ENCODE results near the gene ATXN7L3. TPM values are rescaled to one million over a fixed set of nuclear protein-coding genes. Genes with fewer than 3 reads are reported as not detected.
"Not testable (repeated sequence)": the region's sequence is repeated elsewhere in the genome, so short reads cannot be mapped to it uniquely, and the experiment has no call there.

ATXN7L3 gene
- total RNA-seq, 4 donors from 2014 or later, result 40.9 to 60.4 (median 52.7) TPM

DNA sequence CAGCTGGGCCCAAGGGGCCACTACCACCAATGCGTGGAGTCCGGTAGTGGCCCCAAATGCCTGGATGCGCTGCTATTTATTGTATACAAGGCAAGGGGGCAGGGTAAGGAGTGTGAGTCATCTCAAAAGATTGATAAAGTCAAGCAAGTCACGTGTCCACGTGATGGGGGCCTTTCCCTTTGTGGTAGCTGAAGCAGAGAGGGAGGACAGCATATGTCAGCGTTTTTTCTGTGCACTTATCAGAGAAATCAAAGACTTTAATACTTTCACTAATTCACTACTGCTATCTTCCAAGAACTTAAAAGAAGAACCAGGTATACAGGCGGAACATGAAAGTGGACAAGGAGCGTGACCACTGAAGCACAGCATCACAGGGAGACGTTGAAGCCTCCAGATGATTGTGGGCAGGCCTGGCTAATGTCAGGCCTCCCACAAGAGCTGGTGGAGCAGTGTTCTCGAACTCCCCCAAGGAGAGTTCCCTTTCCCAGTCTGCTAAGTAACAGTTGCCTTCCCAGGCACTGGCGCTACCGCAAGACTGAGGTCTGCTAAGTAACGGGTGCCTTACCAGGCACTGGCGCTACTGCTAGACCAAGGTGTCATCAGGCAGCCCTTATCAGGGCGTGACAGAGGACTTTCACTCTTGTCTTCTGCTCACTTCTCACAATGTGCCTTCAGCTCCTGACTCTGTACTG, 40.0 kb downstream of the ATXN7L3 start:
- H3K4me3 ChIP-seq, result no peak overlapping the region
- no peaks in the 10 kb centered on the region for H3K27me3 ChIP-seq
- no peak overlapping the region for H3K27ac ChIP-seq
- H3K9me3 ChIP-seq, result no peaks in the 10 kb centered on the region
- DNase-seq (ENCODE audit: low spot score in 2 of 2), result no peak
- H3K36me3 ChIP-seq, result no peaks in the 10 kb centered on the region
- 85 to 89% methylated on average over 15 of the region's 15 CpGs for WGBS, 2 donors
- H3K4me1 ChIP-seq, result no peaks in the 10 kb centered on the region
- TF ChIP-seq EP300 (IDR thresholded peaks at IDR 0.05), result no peak
- TF ChIP-seq, protein P1, sequence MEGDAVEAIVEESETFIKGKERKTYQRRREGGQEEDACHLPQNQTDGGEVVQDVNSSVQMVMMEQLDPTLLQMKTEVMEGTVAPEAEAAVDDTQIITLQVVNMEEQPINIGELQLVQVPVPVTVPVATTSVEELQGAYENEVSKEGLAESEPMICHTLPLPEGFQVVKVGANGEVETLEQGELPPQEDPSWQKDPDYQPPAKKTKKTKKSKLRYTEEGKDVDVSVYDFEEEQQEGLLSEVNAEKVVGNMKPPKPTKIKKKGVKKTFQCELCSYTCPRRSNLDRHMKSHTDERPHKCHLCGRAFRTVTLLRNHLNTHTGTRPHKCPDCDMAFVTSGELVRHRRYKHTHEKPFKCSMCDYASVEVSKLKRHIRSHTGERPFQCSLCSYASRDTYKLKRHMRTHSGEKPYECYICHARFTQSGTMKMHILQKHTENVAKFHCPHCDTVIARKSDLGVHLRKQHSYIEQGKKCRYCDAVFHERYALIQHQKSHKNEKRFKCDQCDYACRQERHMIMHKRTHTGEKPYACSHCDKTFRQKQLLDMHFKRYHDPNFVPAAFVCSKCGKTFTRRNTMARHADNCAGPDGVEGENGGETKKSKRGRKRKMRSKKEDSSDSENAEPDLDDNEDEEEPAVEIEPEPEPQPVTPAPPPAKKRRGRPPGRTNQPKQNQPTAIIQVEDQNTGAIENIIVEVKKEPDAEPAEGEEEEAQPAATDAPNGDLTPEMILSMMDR (IDR thresholded peaks at IDR 0.05), result no peak
- TF ChIP-seq POLR2A (IDR thresholded peaks at IDR 0.05), result no peak

DNA sequence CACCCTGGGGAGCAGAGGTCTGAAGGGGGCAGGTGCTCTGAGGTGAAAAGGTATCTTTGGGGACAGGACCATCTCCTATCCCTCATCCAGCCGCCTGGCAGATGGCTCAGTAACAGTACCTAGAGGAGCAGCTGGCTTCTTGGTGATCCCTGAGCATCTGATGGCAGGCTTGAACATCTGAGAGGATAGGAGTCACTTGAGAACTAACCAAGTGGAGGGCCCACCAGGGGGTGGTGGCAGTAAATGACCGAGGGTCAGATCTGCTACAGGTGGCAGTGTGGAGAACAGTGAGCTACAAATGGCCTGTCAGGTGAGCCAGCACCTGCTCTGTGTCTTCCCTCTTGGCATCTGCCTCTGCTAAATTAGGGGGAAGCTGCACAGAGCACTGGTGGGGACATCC, 44.2 kb downstream of the ATXN7L3 start:
- no peak for TF ChIP-seq POLR2A (IDR thresholded peaks at IDR 0.05)
- TF ChIP-seq, protein P1 (IDR thresholded peaks at IDR 0.05), result no peak
- no peak for TF ChIP-seq EP300 (IDR thresholded peaks at IDR 0.05)
- Histone ChIP-seq H3K27me3 (no peaks in the 10 kb centered on the region), H3K36me3 (no peaks in the 10 kb centered on the region), H3K4me3 (no peak overlapping the region), H3K9me3 (no peaks in the 10 kb centered on the region), H3K4me1 (no peaks in the 10 kb centered on the region), H3K27ac (no peak overlapping the region)
- DNase-seq (ENCODE audit: low spot score in 2 of 2), result no peak
- 87 to 90% methylated on average over 2 of the region's 2 CpGs for WGBS, 2 donors

GRCh38 chr17:44152875-44153274, 46.8 kb downstream of the ATXN7L3 start:
- TF ChIP-seq POLR2A (IDR thresholded peaks at IDR 0.05) (no peak), EP300 (IDR thresholded peaks at IDR 0.05) (no peak)
- TF ChIP-seq, protein P1 (IDR thresholded peaks at IDR 0.05), result no peak
- Histone ChIP-seq H3K27ac (no peak overlapping the region), H3K4me1 (peaks cover 0 to 8% (median 0%) of the 10 kb centered on the region in 4 donors), H3K27me3 (no peaks in the 10 kb centered on the region), H3K4me3 (no peak overlapping the region), H3K36me3 (peaks cover 0 to 9% (median 0%) of the 10 kb centered on the region in 3 donors), H3K9me3 (no peaks in the 10 kb centered on the region)
- no peak for DNase-seq (ENCODE audit: low spot score in 2 of 2)
- 96 to 98% methylated on average over 4 of the region's 4 CpGs for WGBS, 2 donors

- no peaks in the 10 kb centered on the region for H3K27me3 ChIP-seq
- H3K4me3 ChIP-seq, result no peak overlapping the region
- TF ChIP-seq POLR2A (IDR thresholded peaks at IDR 0.05), result no peak
- TF ChIP-seq, protein P1 (IDR thresholded peaks at IDR 0.05), result no peak
- TF ChIP-seq EP300 (IDR thresholded peaks at IDR 0.05), result no peak
- 81 to 88% methylated on average over 4 of the region's 4 CpGs for WGBS, 2 donors
- no peak for DNase-seq (ENCODE audit: low spot score in 2 of 2)
- H3K27ac ChIP-seq, result peak overlapping the region in 2 of 4 donors; percentile 57 to 59
- peaks cover 0 to 9% (median 0%) of the 10 kb centered on the region in 3 donors for H3K36me3 ChIP-seq
- H3K4me1 ChIP-seq, result peaks cover 0 to 8% (median 0%) of the 10 kb centered on the region in 4 donors
- no peaks in the 10 kb centered on the region for H3K9me3 ChIP-seq
Measured at GRCh38 chr17:44149750-44150329, 49.8 kb downstream of the ATXN7L3 start.

- not testable (repeated sequence) for DNase-seq (ENCODE audit: low spot score in 2 of 2); H3K9me3 ChIP-seq; H3K36me3 ChIP-seq; H3K4me1 ChIP-seq; H3K4me3 ChIP-seq; H3K27me3 ChIP-seq; H3K27ac ChIP-seq
- 88 to 94% methylated on average over 3 of the region's 3 CpGs for WGBS, 2 donors
Measured at GRCh38 chr17:44149066-44149465, 50.6 kb downstream of the ATXN7L3 start.

Data from tibial nerve (tissue), 4 donors.